Body of pancreas (tissue), 4 donors: ENCODE results near the gene TENT4A.

Experiments used
- CTCF ChIP-seq, 7 experiments: fragments of 450-650 bp in 4 of 7; fragments of 200-600 bp in 3 of 7; sonication (generic) in 3 of 7; IDR thresholded peaks; one replicate each; pipeline ENCODE4 v1.5.1; 2016 to 2019; ENCODE audit warnings: antibody characterized with exemption in 7 of 7
- POLR2A ChIP-seq, 3 donors: fragments of 450-650 bp; IDR thresholded peaks; one replicate each; pipeline ENCODE4 v1.6.1; 2016; ENCODE audit warnings: antibody characterized with exemption in 3 of 3, mild to moderate bottlenecking in 2 of 3

GRCh38 chr5:6745706-6746222 lies 32.5 kb downstream of the TENT4A start:
- peak; percentile 65 to 88 (median 79) for TF ChIP-seq CTCF (IDR thresholded peaks at IDR 0.05)
- TF ChIP-seq POLR2A (IDR thresholded peaks at IDR 0.05), result no peak
